Uterus (tissue), 4 donors: ENCODE results near the gene MMRN2. TPM values are rescaled to one million over a fixed set of nuclear protein-coding genes. Genes with fewer than 3 reads are reported as not detected.

Source experiments
- DNase-seq, 2 donors: peaks; one replicate each; pipeline ENCODE4 v3.0.0-alpha.2; 2019 to 2020
- H3K27ac ChIP-seq, 2 donors: fragments of 200-600 bp; sonication (generic); 1 replicate in 1 of 2; 2 replicates in 1 of 2; pipeline ENCODE4 v1.5.1; 2016 to 2018
- H3K27me3 ChIP-seq, 2 donors: fragments of 200-600 bp; sonication (generic); one replicate each; pipeline ENCODE4 v1.5.1; 2018 to 2019; ENCODE audit warnings: control low read depth in 1 of 2
- H3K36me3 ChIP-seq, 2 donors: fragments of 200-600 bp; sonication (generic); one replicate each; pipeline ENCODE4 v1.5.1; 2019; ENCODE audit warnings: control low read depth in 1 of 2
- H3K4me1 ChIP-seq, 2 donors: fragments of 200-600 bp; sonication (generic); one replicate each; pipeline ENCODE4 v1.5.1; 2018 to 2019; ENCODE audit warnings: control low read depth in 1 of 2
- H3K4me3 ChIP-seq, 2 donors: fragments of 200-600 bp; sonication (generic); 1 replicate in 1 of 2; 2 replicates in 1 of 2; pipeline ENCODE4 v1.5.1; 2018 to 2019; ENCODE audit warnings: mild to moderate bottlenecking in 1 of 2
- H3K9me3 ChIP-seq, 2 donors: fragments of 200-600 bp; sonication (generic); one replicate each; pipeline ENCODE4 v1.5.1; 2019; ENCODE audit warnings: control low read depth in 1 of 2
- CTCF ChIP-seq, 4 experiments: fragments of 200-600 bp in 2 of 4; fragments of 450-650 bp in 2 of 4; sonication (generic) in 2 of 4; IDR thresholded peaks; one replicate each; pipeline ENCODE4 v1.5.1; 2016 to 2019; ENCODE audit warnings: antibody characterized with exemption in 4 of 4, mild to moderate bottlenecking in 2 of 4, moderate library complexity in 1 of 4
- POLR2A ChIP-seq, 2 donors: fragments of 450-650 bp; IDR thresholded peaks; one replicate each; pipeline ENCODE4 v1.6.1; 2016; ENCODE audit warnings: antibody characterized with exemption in 2 of 2, mild to moderate bottlenecking in 1 of 2, moderate library complexity in 1 of 2
- intact Hi-C: fragments of 100-400 bp; cut with DNase I; formaldehyde crosslinking; loops from one replicate; pipeline ENCODE4 v1.15.1; 2023; ENCODE audit warnings: low total_unique reads
- total RNA-seq, 4 donors: library from RNA; depleted of rRNA in 3 of 4; stranded (reverse); fragments of >200 nt in 3 of 4; gene quantifications; one replicate each; pipeline versions ENCODE4 v1.1.0 to v1.2.4, GENCODE V29; 2014 to 2023
- donor health status: DM: yes; HTN: yes; CAD: no.

MMRN2 gene
- total RNA-seq, 4 donors from 2014 or later = 45.0 to 133 (median 74.2) TPM

DNA sequence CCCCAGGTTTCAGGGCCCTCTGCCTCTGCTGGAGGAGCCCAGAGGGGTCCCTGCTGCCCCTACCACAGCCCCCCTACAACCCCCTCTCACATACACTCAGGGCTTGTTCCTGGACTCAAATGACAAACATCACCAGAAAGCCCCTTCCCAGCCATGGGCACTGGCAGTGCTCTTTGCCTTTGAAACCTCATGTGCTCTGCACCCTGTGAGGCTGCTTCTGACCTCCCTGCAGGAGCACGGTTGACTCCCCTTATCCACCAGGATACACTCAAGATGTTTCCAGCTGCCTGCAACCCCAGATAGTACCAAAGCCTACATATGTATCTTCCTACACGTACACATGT is 7.4 kb upstream of the MMRN2 start:
- Histone ChIP-seq H3K36me3 (no peaks in the 10 kb centered on the region), H3K4me3 (no peak overlapping the region), H3K27ac (peak overlapping the region in 1 of 2 donors; percentile 36), H3K4me1 (peaks cover 0 to 27% of the 10 kb centered on the region in 2 donors), H3K27me3 (no peaks in the 10 kb centered on the region), H3K9me3 (no peaks in the 10 kb centered on the region)
- intact Hi-C loops = loop anchor here (10.0 kb wide), 1 partner anchor 130 kb away; the partner anchor contains the start of genes GLUD1 and SHLD2
- no peak for DNase-seq
- TF ChIP-seq POLR2A (IDR thresholded peaks at IDR 0.05) (no peak), CTCF (IDR thresholded peaks at IDR 0.05) (no peak)

- Histone ChIP-seq H3K27ac (peak overlapping the region in 1 of 2 donors; percentile 36), H3K9me3 (no peaks in the 10 kb centered on the region), H3K27me3 (no peaks in the 10 kb centered on the region), H3K4me3 (no peak overlapping the region), H3K36me3 (no peaks in the 10 kb centered on the region), H3K4me1 (peaks cover 2 to 22% of the 10 kb centered on the region in 2 donors)
- peak in 1 of 2 donors; percentile 12 for DNase-seq
- intact Hi-C loops = loop anchor here (10.0 kb wide), 1 partner anchor 131 kb away; the partner anchor contains the start of genes GLUD1 and SHLD2
- no peak for TF ChIP-seq CTCF (IDR thresholded peaks at IDR 0.05)
- no peak for TF ChIP-seq POLR2A (IDR thresholded peaks at IDR 0.05)
These were observed 6.8 kb upstream of the MMRN2 start for GRCh38 chr10:86964061-86964846.

DNA sequence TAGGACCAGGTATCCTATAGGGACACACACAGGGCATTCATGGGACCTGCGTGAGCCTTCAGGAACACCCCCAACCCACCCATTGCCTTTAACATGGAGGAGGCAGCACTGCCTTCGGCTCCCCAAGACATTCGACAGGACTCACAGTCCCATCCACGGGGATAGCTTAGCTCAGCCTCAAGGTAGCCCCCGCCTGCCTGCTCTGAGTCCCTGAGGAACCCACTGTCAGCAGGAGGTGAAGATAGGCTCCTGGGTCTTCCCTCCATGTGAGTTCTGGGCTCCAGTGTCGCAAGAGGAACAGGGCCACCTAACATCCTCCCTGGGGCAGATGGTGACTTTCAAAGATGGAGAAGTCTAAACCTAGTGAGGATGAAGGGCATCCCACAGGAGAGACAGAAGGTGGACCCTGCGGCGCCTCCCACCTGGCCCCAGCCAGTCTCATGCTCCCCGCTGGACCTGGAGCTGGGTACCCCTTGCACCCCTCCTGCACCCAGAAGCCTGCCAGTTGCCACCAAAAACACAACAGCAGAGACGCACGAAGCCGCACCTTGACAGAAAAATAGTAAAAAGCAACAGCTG is 6.0 kb upstream of the MMRN2 start:
- no peaks in the 10 kb centered on the region for H3K36me3 ChIP-seq
- no peaks in the 10 kb centered on the region for H3K27me3 ChIP-seq
- H3K27ac ChIP-seq = no peak overlapping the region
- H3K9me3 ChIP-seq = no peaks in the 10 kb centered on the region
- H3K4me3 ChIP-seq = no peak overlapping the region
- TF ChIP-seq CTCF (IDR thresholded peaks at IDR 0.05) (no peak), POLR2A (IDR thresholded peaks at IDR 0.05) (no peak)
- H3K4me1 ChIP-seq = peaks cover 10 to 22% of the 10 kb centered on the region in 2 donors
- peak in 1 of 2 donors; percentile 17 for DNase-seq
- intact Hi-C loops = loop anchor here (10.0 kb wide), 1 partner anchor 131 kb away; the partner anchor contains the start of genes GLUD1 and SHLD2

DNA sequence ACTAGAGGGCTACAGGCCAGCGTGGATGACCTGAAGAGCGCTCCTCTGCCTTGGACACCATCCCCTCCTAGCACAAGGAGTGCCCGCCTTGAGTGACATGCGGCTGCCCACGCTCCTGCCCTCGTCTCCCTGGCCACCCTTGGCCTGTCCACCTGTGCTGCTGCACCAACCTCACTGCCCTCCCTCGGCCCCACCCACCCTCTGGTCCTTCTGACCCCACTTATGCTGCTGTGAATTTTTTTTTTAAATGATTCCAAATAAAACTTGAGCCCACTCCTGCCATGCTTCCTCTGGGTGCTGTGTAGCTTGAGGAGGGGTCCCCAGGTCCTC is 5.5 kb upstream of the MMRN2 start:
- TF ChIP-seq POLR2A (IDR thresholded peaks at IDR 0.05) (no peak), CTCF (IDR thresholded peaks at IDR 0.05) (no peak)
- peak in 1 of 2 donors; percentile 11 for DNase-seq
- no peak overlapping the region for H3K27ac ChIP-seq
- H3K4me1 ChIP-seq = peaks cover 10 to 22% of the 10 kb centered on the region in 2 donors
- no peaks in the 10 kb centered on the region for H3K9me3 ChIP-seq
- H3K36me3 ChIP-seq = no peaks in the 10 kb centered on the region
- no peak overlapping the region for H3K4me3 ChIP-seq
- H3K27me3 ChIP-seq = no peaks in the 10 kb centered on the region
- intact Hi-C loops = loop anchor here (10.0 kb wide), 1 partner anchor 132 kb away; the partner anchor contains the start of genes GLUD1 and SHLD2
